SK-MEL-5 (cell line): ENCODE measurements around the gene AKAP1. TPM values are rescaled to one million over a fixed set of nuclear protein-coding genes. Genes with fewer than 3 reads are reported as not detected.

Experiments
- DNase-seq: peaks from one replicate; pipeline ENCODE4 v3.0.0-alpha.2; 2016; ENCODE audit warnings: low read depth, low spot score
- in situ Hi-C: cut with HindIII; loops from 2 replicates; pipeline ENCODE4 v1.10.0; 2016; ENCODE audit warnings: low sequenced_read_pairs, high pct_unique_total_duplicates, low pct_unique_long_range_greater_than_20kb
- polyA plus RNA-seq, 2 experiments: library from polyadenylated mRNA; depleted of rRNA; stranded (reverse); fragments of >200 nt; gene quantifications; 2 replicates each; pipeline ENCODE4 v1.2.3, GENCODE V29; 2015
- total RNA-seq: library from RNA; depleted of rRNA; stranded (reverse); fragments of >200 nt; shearing (Covaris generic); gene quantifications from 2 replicates; pipeline ENCODE4 v1.2.3, GENCODE V29; 2014; rRNA removed

The AKAP1 gene
- 30.0 and 35.1 TPM in 2 replicates for total RNA-seq
- 56.7 and 60.6 TPM in 2 replicates for polyA plus RNA-seq (2015; cell fraction: cytosol; rRNA removed)
- polyA plus RNA-seq (2015; cell fraction: nucleus; rRNA removed) = 99.8 and 138 TPM in 2 replicates

GRCh38 chr17:57084802-57085447 is at the start of gene AKAP1:
Gene AKAP1 (plus strand): TSS chr17:57085246. CDS start chr17:57105465, 20,219 bp downstream.
- peak; percentile 96 for DNase-seq
- in situ Hi-C loops = no loop called here

- in situ Hi-C loops = no loop called here
- DNase-seq = no peak
Observed at GRCh38 chr17:57035971-57036481, 49.0 kb upstream of the AKAP1 start.

GRCh38 chr17:57037411-57037810 is 47.6 kb upstream of the AKAP1 start:
- DNase-seq = no peak
- in situ Hi-C loops = no loop called here

- DNase-seq = no peak
- in situ Hi-C loops = no loop called here
Observed at GRCh38 chr17:57038486-57038885, 46.6 kb upstream of the AKAP1 start.

- in situ Hi-C loops = no loop called here
- no peak for DNase-seq
Observed at GRCh38 chr17:57040571-57040970, 44.5 kb upstream of the AKAP1 start.

GRCh38 chr17:57043276-57043675 is 41.8 kb upstream of the AKAP1 start:
- no peak for DNase-seq

GRCh38 chr17:57044976-57045867 is 39.8 kb upstream of the AKAP1 start:
- in situ Hi-C loops = no loop called here
- no peak for DNase-seq

More at GRCh38 chr17:57043276-57043675, 41.8 kb upstream of the AKAP1 start:
- in situ Hi-C loops = no loop called here

- in situ Hi-C loops = no loop called here
- DNase-seq = no peak
Observed at GRCh38 chr17:57045868-57046704, 39.0 kb upstream of the AKAP1 start.

- no peak for DNase-seq
- in situ Hi-C loops = no loop called here
Observed at GRCh38 chr17:57046749-57047148, 38.3 kb upstream of the AKAP1 start.

GRCh38 chr17:57048096-57048495 is 37.0 kb upstream of the AKAP1 start:
- no peak for DNase-seq
- in situ Hi-C loops = no loop called here

- DNase-seq = peak; percentile 69
- in situ Hi-C loops = no loop called here
Observed at GRCh38 chr17:57050306-57050705, 34.7 kb upstream of the AKAP1 start.

- in situ Hi-C loops = no loop called here
- no peak for DNase-seq
Observed at GRCh38 chr17:57051886-57052361, 33.1 kb upstream of the AKAP1 start.

GRCh38 chr17:57062865-57063264 is 22.2 kb upstream of the AKAP1 start:
- DNase-seq = no peak
- in situ Hi-C loops = no loop called here

- in situ Hi-C loops = no loop called here
- no peak for DNase-seq
Observed at GRCh38 chr17:57067162-57067561, 17.9 kb upstream of the AKAP1 start.

GRCh38 chr17:57067781-57068180 is 17.3 kb upstream of the AKAP1 start:
- DNase-seq = no peak
- in situ Hi-C loops = no loop called here

GRCh38 chr17:57068222-57068658 is 16.8 kb upstream of the AKAP1 start:
- in situ Hi-C loops = no loop called here
- peak; percentile 62 for DNase-seq

GRCh38 chr17:57068707-57069106 is 16.3 kb upstream of the AKAP1 start:
- no peak for DNase-seq
- in situ Hi-C loops = no loop called here
